Ascending aorta (tissue), 2 donors: ENCODE results near the gene CDH23. TPM values are rescaled to one million over a fixed set of nuclear protein-coding genes. Genes with fewer than 3 reads are reported as not detected.
"Not testable (repeated sequence)": the region's sequence is repeated elsewhere in the genome, so short reads cannot be mapped to it uniquely, and the experiment has no call there.

ENCODE experiments used
- DNase-seq, 2 donors: peaks; one replicate each; pipeline ENCODE4 v3.0.0-alpha.2; 2019; ENCODE audit warnings: low spot score in 2 of 2
- H3K27ac ChIP-seq, 2 donors: fragments of 200-600 bp; sonication (generic); one replicate each; pipeline ENCODE4 v1.5.1; 2016 to 2017; ENCODE audit warnings: mild to moderate bottlenecking in 1 of 2
- H3K27me3 ChIP-seq: fragments of 200-600 bp; sonication (generic); one replicate; pipeline ENCODE4 v1.5.1; 2017
- H3K36me3 ChIP-seq, 2 donors: fragments of 200-600 bp; sonication (generic); one replicate each; pipeline ENCODE4 v1.5.1; 2016
- H3K4me1 ChIP-seq, 2 donors: fragments of 200-600 bp; sonication (generic); one replicate each; pipeline ENCODE4 v1.5.1; 2016 to 2017; ENCODE audit warnings: mild to moderate bottlenecking in 1 of 2
- H3K4me3 ChIP-seq, 2 donors: fragments of 200-600 bp; sonication (generic); one replicate each; pipeline ENCODE4 v1.5.1; 2016 to 2017; ENCODE audit warnings: mild to moderate bottlenecking in 1 of 2
- H3K9me3 ChIP-seq, 2 donors: fragments of 200-600 bp; sonication (generic); one replicate each; pipeline ENCODE4 v1.5.1; 2016
- intact Hi-C: fragments of 100-400 bp; cut with DNase I; formaldehyde crosslinking; loops from one replicate; pipeline ENCODE4 v1.15.1; 2023
- total RNA-seq: library from RNA; depleted of rRNA; stranded (reverse); fragments of >200 nt; gene quantifications from one replicate; pipeline ENCODE4 v1.1.0, GENCODE V29; 2016
- TF ChIP-seq, protein P1 (sequence below), 3 experiments: fragments of 200-600 bp in 2 of 3; fragments of 450-650 bp in 1 of 3; sonication (generic) in 2 of 3; IDR thresholded peaks; one replicate each; pipeline ENCODE4 v1.5.1; 2016 to 2019; ENCODE audit warnings: antibody characterized with exemption in 3 of 3, mild to moderate bottlenecking in 1 of 3, moderate library complexity in 1 of 3

Gene CDH23
- total RNA-seq, 1 donor from 2014 or later: 40.9 TPM

DNA sequence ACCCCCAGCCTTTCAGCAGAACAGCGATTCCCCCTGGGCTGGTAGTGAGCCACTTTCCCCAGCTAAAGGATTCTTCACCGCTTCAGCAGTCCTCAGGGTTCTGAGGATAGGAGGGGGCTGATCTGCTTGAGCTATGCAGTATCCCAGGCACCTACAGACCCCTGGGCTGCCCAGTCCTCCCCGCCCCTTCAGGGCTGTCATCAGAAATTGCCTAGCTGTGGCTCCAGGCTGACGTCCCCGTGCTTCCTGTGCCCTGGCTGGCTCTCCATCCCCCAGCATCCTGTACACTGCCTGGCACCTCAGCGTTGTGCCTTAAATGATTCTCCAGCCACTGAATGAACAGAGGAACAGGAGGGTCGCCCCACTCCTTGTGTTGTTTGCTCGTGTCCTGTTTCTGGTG is 38.4 kb upstream of the CDH23 start:
- no peaks in the 10 kb centered on the region for H3K4me1 ChIP-seq
- no peak overlapping the region for H3K4me3 ChIP-seq
- no peak for DNase-seq
- peaks cover 23 to 32% of the 10 kb centered on the region in 2 donors for H3K36me3 ChIP-seq
- TF ChIP-seq, protein P1, sequence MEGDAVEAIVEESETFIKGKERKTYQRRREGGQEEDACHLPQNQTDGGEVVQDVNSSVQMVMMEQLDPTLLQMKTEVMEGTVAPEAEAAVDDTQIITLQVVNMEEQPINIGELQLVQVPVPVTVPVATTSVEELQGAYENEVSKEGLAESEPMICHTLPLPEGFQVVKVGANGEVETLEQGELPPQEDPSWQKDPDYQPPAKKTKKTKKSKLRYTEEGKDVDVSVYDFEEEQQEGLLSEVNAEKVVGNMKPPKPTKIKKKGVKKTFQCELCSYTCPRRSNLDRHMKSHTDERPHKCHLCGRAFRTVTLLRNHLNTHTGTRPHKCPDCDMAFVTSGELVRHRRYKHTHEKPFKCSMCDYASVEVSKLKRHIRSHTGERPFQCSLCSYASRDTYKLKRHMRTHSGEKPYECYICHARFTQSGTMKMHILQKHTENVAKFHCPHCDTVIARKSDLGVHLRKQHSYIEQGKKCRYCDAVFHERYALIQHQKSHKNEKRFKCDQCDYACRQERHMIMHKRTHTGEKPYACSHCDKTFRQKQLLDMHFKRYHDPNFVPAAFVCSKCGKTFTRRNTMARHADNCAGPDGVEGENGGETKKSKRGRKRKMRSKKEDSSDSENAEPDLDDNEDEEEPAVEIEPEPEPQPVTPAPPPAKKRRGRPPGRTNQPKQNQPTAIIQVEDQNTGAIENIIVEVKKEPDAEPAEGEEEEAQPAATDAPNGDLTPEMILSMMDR (IDR thresholded peaks at IDR 0.05): no peak
- intact Hi-C loops: no loop called here
- no peak overlapping the region for H3K27ac ChIP-seq
- H3K9me3 ChIP-seq: no peaks in the 10 kb centered on the region
- no peaks in the 10 kb centered on the region for H3K27me3 ChIP-seq

DNA sequence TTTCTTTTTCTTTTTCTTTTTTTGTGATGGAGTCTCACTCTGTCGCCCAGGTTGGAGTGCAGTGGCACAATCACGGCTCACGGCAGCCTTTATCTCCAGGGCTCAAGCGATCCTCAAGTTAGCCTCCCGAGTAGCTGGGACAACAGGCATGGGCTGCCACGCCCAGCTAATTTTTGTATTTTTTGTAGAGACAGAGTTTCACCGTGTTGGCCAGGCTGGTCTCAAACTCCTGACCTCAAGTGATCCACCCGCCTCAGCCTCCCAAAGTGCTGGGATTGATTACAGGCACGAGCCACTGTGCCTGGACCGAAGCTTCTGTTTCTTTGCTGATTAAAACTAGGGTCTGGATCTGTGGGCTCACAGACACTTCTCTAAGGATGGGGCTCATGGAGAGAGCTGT is 37.8 kb upstream of the CDH23 start:
- H3K9me3 ChIP-seq, H3K4me1 ChIP-seq, H3K27me3 ChIP-seq, intact Hi-C loops, DNase-seq, H3K4me3 ChIP-seq: not testable (repeated sequence)
- Histone ChIP-seq H3K36me3 (peaks cover 23 to 29% of the 10 kb centered on the region in 2 donors), H3K27ac (peak overlapping the region in 1 of 2 donors; percentile 27)

DNA sequence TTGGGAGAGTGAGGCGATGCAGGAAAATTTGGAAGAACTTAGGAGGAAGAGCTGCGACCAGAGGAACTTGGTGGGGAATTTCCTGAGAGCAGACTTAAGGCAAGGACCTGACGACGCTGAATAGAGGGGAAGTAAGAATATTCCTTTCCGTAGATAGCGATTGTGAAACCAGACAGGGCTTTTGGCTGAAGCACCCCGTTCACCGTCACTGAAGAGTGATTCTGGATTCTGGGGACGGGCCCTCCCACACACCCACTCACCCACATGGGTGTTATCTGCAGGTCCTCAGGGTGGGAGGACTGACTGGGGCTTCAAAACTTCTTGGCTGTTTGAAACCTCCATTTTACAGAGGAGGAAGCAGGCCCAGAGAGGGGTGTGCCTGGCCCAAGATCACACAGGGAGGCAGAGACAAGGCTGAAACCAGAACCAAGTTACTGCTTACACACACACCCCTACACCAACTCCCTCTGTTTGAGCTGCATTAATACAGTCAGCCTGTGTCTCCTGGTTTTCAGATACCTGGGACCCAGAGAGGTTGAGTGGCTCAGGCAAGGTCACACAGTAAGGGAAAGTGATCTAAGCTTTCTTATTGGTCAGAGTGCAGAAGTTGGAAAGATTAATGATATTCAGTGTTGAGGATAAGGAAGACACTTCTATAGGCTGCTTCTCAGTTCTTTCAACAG is 37.2 kb upstream of the CDH23 start:
- peaks cover 23 to 29% of the 10 kb centered on the region in 2 donors for H3K36me3 ChIP-seq
- intact Hi-C loops: no loop called here
- no peaks in the 10 kb centered on the region for H3K27me3 ChIP-seq
- H3K9me3 ChIP-seq: no peaks in the 10 kb centered on the region
- H3K27ac ChIP-seq: peak overlapping the region in 1 of 2 donors; percentile 27
- DNase-seq: no peak
- TF ChIP-seq, protein P1 (IDR thresholded peaks at IDR 0.05): no peak
- H3K4me1 ChIP-seq: no peaks in the 10 kb centered on the region
- no peak overlapping the region for H3K4me3 ChIP-seq

DNA sequence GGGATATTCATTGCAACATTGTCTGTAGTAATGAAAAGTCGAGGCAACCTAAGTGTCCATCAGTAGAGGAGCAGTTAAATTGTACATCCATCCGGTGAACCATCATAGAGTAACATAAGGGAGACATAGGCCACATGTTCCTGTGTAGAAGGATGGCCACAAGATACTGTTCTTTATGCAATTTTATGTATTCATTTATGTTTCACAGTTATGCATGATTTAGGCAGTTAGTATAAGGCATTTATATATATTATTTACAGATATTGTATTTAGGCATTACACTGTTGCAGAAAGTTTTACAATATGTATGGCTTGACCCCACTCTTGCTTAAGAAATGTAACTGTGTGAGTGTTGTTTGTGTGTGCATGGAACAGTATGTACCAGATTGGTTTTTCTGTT is 36.0 kb upstream of the CDH23 start:
- no peaks in the 10 kb centered on the region for H3K9me3 ChIP-seq
- intact Hi-C loops: no loop called here
- no peak for DNase-seq
- H3K27me3 ChIP-seq: no peaks in the 10 kb centered on the region
- TF ChIP-seq, protein P1 (IDR thresholded peaks at IDR 0.05): no peak
- peaks cover 23 to 29% of the 10 kb centered on the region in 2 donors for H3K36me3 ChIP-seq
- no peak overlapping the region for H3K27ac ChIP-seq
- no peaks in the 10 kb centered on the region for H3K4me1 ChIP-seq
- H3K4me3 ChIP-seq: no peak overlapping the region

DNA sequence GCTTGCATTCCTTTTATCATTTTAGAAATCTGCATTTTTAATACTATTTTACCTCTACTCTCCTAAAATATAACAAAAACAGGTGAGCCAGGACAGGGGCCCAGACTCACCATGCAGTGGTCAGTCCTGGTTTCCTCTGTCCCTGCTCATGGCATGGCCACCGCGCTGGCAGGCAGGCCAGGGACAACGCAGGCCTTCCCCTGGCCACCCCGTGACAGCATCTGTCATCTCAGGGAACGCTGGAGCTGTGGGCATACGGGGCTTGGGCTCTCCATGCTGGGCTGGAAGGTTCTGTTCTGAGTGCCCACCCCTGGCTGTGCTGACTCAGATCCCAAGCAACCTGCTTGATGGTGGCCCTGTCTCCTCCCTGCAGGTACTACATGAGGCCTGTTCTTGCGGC is 35.1 kb upstream of the CDH23 start:
- TF ChIP-seq, protein P1 (IDR thresholded peaks at IDR 0.05): no peak
- H3K4me3 ChIP-seq: no peak overlapping the region
- H3K9me3 ChIP-seq: no peaks in the 10 kb centered on the region
- no peak overlapping the region for H3K27ac ChIP-seq
- no peak for DNase-seq
- no peaks in the 10 kb centered on the region for H3K4me1 ChIP-seq
- H3K27me3 ChIP-seq: no peaks in the 10 kb centered on the region
- intact Hi-C loops: no loop called here
- peaks cover 20 to 21% of the 10 kb centered on the region in 2 donors for H3K36me3 ChIP-seq

DNA sequence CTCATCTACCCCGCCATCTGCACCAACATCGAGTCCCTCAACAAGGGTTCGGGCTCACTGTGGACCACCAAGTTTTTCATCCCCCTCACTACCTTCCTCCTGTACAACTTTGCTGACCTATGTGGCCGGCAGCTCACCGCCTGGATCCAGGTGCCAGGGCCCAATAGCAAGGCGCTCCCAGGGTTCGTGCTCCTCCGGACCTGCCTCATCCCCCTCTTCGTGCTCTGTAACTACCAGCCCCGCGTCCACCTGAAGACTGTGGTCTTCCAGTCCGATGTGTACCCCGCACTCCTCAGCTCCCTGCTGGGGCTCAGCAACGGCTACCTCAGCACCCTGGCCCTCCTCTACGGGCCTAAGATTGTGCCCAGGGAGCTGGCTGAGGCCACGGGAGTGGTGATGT is 34.6 kb upstream of the CDH23 start:
- DNase-seq: no peak
- Histone ChIP-seq H3K27ac (no peak overlapping the region), H3K4me3 (no peak overlapping the region), H3K36me3 (peaks cover 17 to 20% of the 10 kb centered on the region in 2 donors), H3K9me3 (no peaks in the 10 kb centered on the region), H3K4me1 (no peaks in the 10 kb centered on the region), H3K27me3 (no peaks in the 10 kb centered on the region)
- intact Hi-C loops: no loop called here
- TF ChIP-seq, protein P1 (IDR thresholded peaks at IDR 0.05): no peak
